Tibial nerve (tissue), 4 donors: ENCODE results near the gene TENM4.

Experiments
- CTCF ChIP-seq, 5 experiments: fragments of 200-600 bp in 3 of 5; fragments of 450-650 bp in 2 of 5; sonication (generic) in 3 of 5; IDR thresholded peaks; one replicate each; pipeline ENCODE4 v1.5.1; 2016 to 2019; ENCODE audit warnings: antibody characterized with exemption in 5 of 5, mild to moderate bottlenecking in 3 of 5, moderate library complexity in 2 of 5
- EP300 ChIP-seq, 2 donors: sonication (generic); formaldehyde crosslinking; IDR thresholded peaks; one replicate each; pipeline ENCODE4 v1.6.1; 2017; ENCODE audit warnings: antibody characterized with exemption in 2 of 2, mild to moderate bottlenecking in 1 of 2
- POLR2A ChIP-seq, 2 donors: fragments of 450-650 bp; IDR thresholded peaks; one replicate each; pipeline ENCODE4 v1.6.1; 2017; ENCODE audit warnings: antibody characterized with exemption in 2 of 2, mild to moderate bottlenecking in 2 of 2, moderate library complexity in 2 of 2

- TF ChIP-seq POLR2A (IDR thresholded peaks at IDR 0.05) = no peak
- no peak for TF ChIP-seq CTCF (IDR thresholded peaks at IDR 0.05)
- TF ChIP-seq EP300 (IDR thresholded peaks at IDR 0.05) = no peak
Measured at GRCh38 chr11:79229047-79229446, 211.8 kb downstream of the TENM4 start.
